Measurements from ENCODE around the gene ABHD4. TPM values are rescaled to one million over a fixed set of nuclear protein-coding genes. Genes with fewer than 3 reads are reported as not detected.
A peak's percentile ranks its signal among the peaks of the same experiment; 100 is the strongest.

ABHD4 gene
- total RNA-seq, 2 donors from 2014 or later = 25.9 to 116 TPM

DNA sequence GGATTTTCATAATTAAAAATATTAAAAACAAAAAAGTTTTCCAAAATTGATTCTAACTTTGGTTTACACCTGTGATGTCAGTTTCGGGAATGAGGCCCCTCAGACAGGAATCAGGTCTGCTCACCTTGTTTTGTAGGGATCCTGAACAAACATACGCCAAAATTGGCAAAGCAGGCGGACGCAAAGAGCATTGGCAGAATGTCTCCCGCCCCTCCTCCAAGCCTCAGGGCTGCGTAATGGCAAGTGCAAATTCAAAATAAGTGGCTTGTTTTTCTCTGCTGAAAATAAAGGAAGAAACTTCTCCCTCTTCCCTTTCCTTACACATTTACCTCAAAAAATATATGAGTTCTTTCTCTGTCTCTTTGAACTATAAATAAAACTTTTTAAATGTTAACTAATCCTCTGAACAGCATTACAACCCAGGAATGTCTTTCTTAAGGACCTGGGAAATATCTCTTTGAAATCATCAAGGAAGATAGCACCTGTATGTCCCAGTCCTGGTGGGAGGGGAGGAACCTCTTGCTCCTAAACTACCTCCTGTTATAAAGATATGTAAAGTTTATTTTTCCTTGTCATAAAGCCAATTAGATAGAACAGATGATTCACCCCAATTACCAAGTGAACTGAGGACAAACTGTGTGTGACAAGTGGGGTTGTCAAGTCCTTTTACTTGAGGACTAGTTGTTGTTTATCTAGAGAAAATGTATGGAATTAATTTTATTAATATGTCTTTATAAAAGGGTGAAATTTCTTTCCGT lies 29.6 kb downstream of the ABHD4 start:
- Histone ChIP-seq H3K9me3 (no peaks in the 10 kb centered on the region), H3K4me1 (replicated peaks) (no peaks in the 10 kb centered on the region), H3K4me3 (no peak overlapping the region), H3K27me3 (replicated peaks; ENCODE audit: insufficient read depth) (no peaks in the 10 kb centered on the region), H3K27ac (no peak overlapping the region), H3K36me3 (no peaks in the 10 kb centered on the region)
- TF ChIP-seq POLR2AphosphoS5 (IDR thresholded peaks at IDR 0.05) (peak; percentile 10), POLR2A (IDR thresholded peaks at IDR 0.05) (no peak)
- TF ChIP-seq, protein P1, sequence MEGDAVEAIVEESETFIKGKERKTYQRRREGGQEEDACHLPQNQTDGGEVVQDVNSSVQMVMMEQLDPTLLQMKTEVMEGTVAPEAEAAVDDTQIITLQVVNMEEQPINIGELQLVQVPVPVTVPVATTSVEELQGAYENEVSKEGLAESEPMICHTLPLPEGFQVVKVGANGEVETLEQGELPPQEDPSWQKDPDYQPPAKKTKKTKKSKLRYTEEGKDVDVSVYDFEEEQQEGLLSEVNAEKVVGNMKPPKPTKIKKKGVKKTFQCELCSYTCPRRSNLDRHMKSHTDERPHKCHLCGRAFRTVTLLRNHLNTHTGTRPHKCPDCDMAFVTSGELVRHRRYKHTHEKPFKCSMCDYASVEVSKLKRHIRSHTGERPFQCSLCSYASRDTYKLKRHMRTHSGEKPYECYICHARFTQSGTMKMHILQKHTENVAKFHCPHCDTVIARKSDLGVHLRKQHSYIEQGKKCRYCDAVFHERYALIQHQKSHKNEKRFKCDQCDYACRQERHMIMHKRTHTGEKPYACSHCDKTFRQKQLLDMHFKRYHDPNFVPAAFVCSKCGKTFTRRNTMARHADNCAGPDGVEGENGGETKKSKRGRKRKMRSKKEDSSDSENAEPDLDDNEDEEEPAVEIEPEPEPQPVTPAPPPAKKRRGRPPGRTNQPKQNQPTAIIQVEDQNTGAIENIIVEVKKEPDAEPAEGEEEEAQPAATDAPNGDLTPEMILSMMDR (IDR thresholded peaks at IDR 0.05) = no peak
- 54% methylated on average over 7 of the region's 7 CpGs for WGBS
- DNase-seq (ENCODE audit: low spot score) = peak; percentile 18
- intact Hi-C loops (cut with DNase I) = no loop called here

DNA sequence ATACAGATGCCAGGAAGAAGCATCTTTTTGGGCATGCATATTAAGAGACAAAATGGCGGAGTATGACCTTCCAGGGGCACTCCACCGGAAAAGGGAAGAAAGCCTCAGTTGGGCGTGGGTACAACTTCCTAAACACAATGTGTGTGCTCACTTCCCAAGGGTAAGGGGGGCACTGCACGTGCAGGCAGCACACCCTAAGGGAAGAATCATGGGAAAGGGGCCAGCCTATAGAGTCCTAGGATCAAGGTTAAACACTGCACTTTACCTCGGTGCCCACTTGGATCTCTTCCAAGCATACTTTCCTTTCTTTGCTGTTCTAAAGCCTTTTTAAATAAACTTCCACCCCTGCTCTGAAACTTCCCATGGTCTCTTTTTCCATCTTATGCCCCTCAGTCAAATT lies 31.3 kb downstream of the ABHD4 start:
- Histone ChIP-seq H3K27me3 (replicated peaks; ENCODE audit: insufficient read depth) (no peaks in the 10 kb centered on the region), H3K4me3 (no peak overlapping the region), H3K36me3 (no peaks in the 10 kb centered on the region), H3K4me1 (replicated peaks) (no peaks in the 10 kb centered on the region), H3K27ac (no peak overlapping the region), H3K9me3 (no peaks in the 10 kb centered on the region)
- DNase-seq (ENCODE audit: low spot score) = no peak
- intact Hi-C loops (cut with DNase I) = no loop called here
- 69% methylated on average over 5 of the region's 5 CpGs for WGBS
- TF ChIP-seq POLR2AphosphoS5 (IDR thresholded peaks at IDR 0.05) (no peak), POLR2A (IDR thresholded peaks at IDR 0.05) (no peak)
- TF ChIP-seq, protein P1 (IDR thresholded peaks at IDR 0.05) = no peak

DNA sequence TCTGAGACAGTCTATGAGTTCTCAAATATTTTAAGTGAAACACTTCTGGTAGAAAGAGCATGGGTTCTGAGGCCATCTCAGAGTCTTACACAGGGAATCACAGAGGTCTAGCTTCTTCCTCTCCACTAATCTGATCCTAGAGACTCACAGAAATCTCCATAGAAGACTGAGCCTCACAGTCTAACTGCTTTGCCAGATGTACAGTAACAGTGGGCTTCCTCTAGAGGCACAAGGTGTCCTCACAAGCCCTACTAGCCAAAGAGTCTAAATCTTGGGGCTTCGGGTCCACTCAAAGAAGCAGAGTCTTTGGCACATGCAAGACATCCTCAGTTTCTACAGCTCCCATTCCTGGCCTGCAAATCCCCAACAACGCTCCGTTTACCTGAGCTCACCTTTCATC lies 32.0 kb downstream of the ABHD4 start:
- WGBS = 94% methylated on average over 3 of the region's 3 CpGs
- Histone ChIP-seq H3K27ac (no peak overlapping the region), H3K4me1 (replicated peaks) (no peaks in the 10 kb centered on the region), H3K4me3 (no peak overlapping the region), H3K9me3 (no peaks in the 10 kb centered on the region), H3K27me3 (replicated peaks; ENCODE audit: insufficient read depth) (no peaks in the 10 kb centered on the region), H3K36me3 (no peaks in the 10 kb centered on the region)
- TF ChIP-seq POLR2A (IDR thresholded peaks at IDR 0.05) (no peak), POLR2AphosphoS5 (IDR thresholded peaks at IDR 0.05) (no peak)
- TF ChIP-seq, protein P1 (IDR thresholded peaks at IDR 0.05) = no peak
- no peak for DNase-seq (ENCODE audit: low spot score)
- intact Hi-C loops (cut with DNase I) = no loop called here

DNA sequence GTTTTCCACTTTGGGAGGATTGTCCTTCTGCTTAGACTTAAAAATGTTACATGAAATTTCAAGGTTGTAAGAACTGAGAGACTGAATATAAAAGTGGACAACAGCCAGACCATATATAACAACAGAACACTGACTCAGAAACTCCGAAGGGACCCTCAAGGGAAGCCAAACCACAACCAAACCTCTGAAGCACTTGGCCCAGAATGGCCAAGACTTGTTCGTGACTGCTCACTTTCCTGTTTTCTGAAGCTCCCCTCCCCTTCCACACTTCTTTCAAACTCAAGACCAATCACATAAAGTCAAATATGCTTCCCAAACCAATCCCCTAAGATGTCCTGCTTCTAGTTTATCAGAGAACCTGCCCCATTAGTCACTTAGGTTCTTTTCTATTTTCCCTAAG lies 32.4 kb downstream of the ABHD4 start:
- no peak overlapping the region for H3K4me3 ChIP-seq
- no peak overlapping the region for H3K27ac ChIP-seq
- H3K9me3 ChIP-seq = no peaks in the 10 kb centered on the region
- no peaks in the 10 kb centered on the region for H3K27me3 ChIP-seq (replicated peaks; ENCODE audit: insufficient read depth)
- no peak for TF ChIP-seq POLR2A (IDR thresholded peaks at IDR 0.05)
- TF ChIP-seq, protein P1 (IDR thresholded peaks at IDR 0.05) = no peak
- TF ChIP-seq POLR2AphosphoS5 (IDR thresholded peaks at IDR 0.05) = no peak
- no peak for DNase-seq (ENCODE audit: low spot score)
- no peaks in the 10 kb centered on the region for H3K36me3 ChIP-seq
- H3K4me1 ChIP-seq (replicated peaks) = no peaks in the 10 kb centered on the region
- 94% methylated on average over 2 of the region's 2 CpGs for WGBS
- intact Hi-C loops (cut with DNase I) = no loop called here

Measured in prostate gland (tissue), 2 donors.